Panc1 (cell line): ENCODE measurements around the gene BBX. TPM values are rescaled to one million over a fixed set of nuclear protein-coding genes. Genes with fewer than 3 reads are reported as not detected.

ENCODE experiments used
- ATAC-seq: fragments of 200-7000 bp; cut with Tn5 transposase; 2 replicates; pipeline ENCODE4 v1.9.1; 2020; ENCODE audit warnings: mild to moderate bottlenecking, moderate library complexity
- BruUV-seq: library from RNA; stranded (reverse); fragments of 400-500 nt; replicated peaks from 2 replicates; lab custom pipeline; 2021; lab: Mats Ljungman, UMichigan
- CTCF ChIA-PET: fragments of 300-600 bp; sonication (Branson Sonifier 250); formaldehyde crosslinking; loops from one replicate; lab custom pipeline; 2022; ENCODE audit warnings: antibody characterized with exemption; lab: Charles Lee
- POLR2A ChIA-PET: fragments of 300-600 bp; sonication (Branson Sonifier 250); formaldehyde crosslinking; loops from one replicate; lab custom pipeline; 2022; ENCODE audit warnings: antibody characterized with exemption; lab: Charles Lee
- DNase-seq: peaks from one replicate; pipeline ENCODE4 v3.0.0-alpha.2; 2010; ENCODE audit warnings: low read depth, low spot score
- H3K27ac ChIP-seq: 2 replicates; pipeline ENCODE4 v1.5.1; 2011; ENCODE audit warnings: mild to moderate bottlenecking, low read length, inconsistent platforms
- H3K27me3 ChIP-seq: fragments of 200-500 bp; sonication (Bioruptor generic); 2 replicates; pipeline ENCODE4 v1.6.0; 2014; ENCODE audit warnings: low read length, inconsistent platforms; ENCODE audit not compliant: control insufficient read depth, insufficient read depth
- H3K36me3 ChIP-seq: fragments of 200-500 bp; sonication (Bioruptor generic); 2 replicates; pipeline ENCODE4 v1.5.1; 2014; ENCODE audit warnings: inconsistent platforms, mild to moderate bottlenecking, low read length, moderate library complexity; ENCODE audit not compliant: control insufficient read depth, insufficient read depth
- H3K4me1 ChIP-seq: 2 replicates; pipeline ENCODE4 v1.5.1; 2011; ENCODE audit warnings: inconsistent platforms, mild to moderate bottlenecking, low read length, moderate library complexity; ENCODE audit not compliant: control insufficient read depth, insufficient read depth
- H3K4me3 ChIP-seq, 2 experiments: 2 replicates each; pipeline ENCODE4 v1.5.1; 2011 to 2012; ENCODE audit warnings: low read depth in 2 of 2, low read length in 2 of 2, mild to moderate bottlenecking in 2 of 2, inconsistent platforms in 1 of 2, moderate library complexity in 1 of 2
- H3K9me3 ChIP-seq: fragments of 200-500 bp; sonication (Bioruptor generic); 2 replicates; pipeline ENCODE4 v1.5.1; 2014; ENCODE audit warnings: low read depth, mild to moderate bottlenecking, inconsistent platforms, low read length, moderate library complexity; ENCODE audit not compliant: control insufficient read depth, insufficient read depth
- CTCF ChIP-seq: fragments of 450-650 bp; IDR thresholded peaks from 2 replicates; pipeline ENCODE4 v1.5.1; 2017; ENCODE audit warnings: mild to moderate bottlenecking
- POLR2AphosphoS5 ChIP-seq: IDR thresholded peaks from 2 replicates; pipeline ENCODE4 v1.6.1; 2012; ENCODE audit warnings: mild to moderate bottlenecking, low read depth, low read length, moderate library complexity
- REST ChIP-seq, 2 experiments: IDR thresholded peaks; 2 replicates each; pipeline ENCODE4 v1.6.1; 2011 to 2012; ENCODE audit warnings: low read depth in 2 of 2, control low read depth in 1 of 2, low read length in 1 of 2, mild to moderate bottlenecking in 1 of 2, moderate library complexity in 1 of 2; ENCODE audit not compliant: insufficient read depth in 1 of 2
- SIN3A ChIP-seq: IDR thresholded peaks from 2 replicates; pipeline ENCODE4 v1.6.1; 2012; ENCODE audit warnings: low read depth, mild to moderate bottlenecking, low read length, moderate library complexity, borderline replicate concordance; ENCODE audit not compliant: insufficient read depth
- TCF7L2 ChIP-seq: IDR thresholded peaks from 2 replicates; pipeline ENCODE4 v1.6.1; 2011; ENCODE audit warnings: mild to moderate bottlenecking, low read depth, low read length, inconsistent platforms
- in situ Hi-C: cut with HindIII; loops from 2 replicates; pipeline ENCODE4 v1.10.0; 2016; ENCODE audit warnings: low sequenced_read_pairs, low pct_unique_long_range_greater_than_20kb
- intact Hi-C: fragments of 100-400 bp; cut with micrococcal nuclease; formaldehyde crosslinking; loops from one replicate; pipeline ENCODE4 v1.10.0; 2022; ENCODE audit not compliant: unreplicated experiment
- total RNA-seq: library from RNA; stranded (reverse); gene quantifications from one replicate; pipeline ENCODE4 v1.2.1, GENCODE V29; 2021; ENCODE audit not compliant: unreplicated experiment

BBX gene
- total RNA-seq, 1 experiment from 2014 or later = 28.5 TPM

- Histone ChIP-seq H3K4me1 (no peaks in the 10 kb centered on the region), H3K9me3 (no peaks in the 10 kb centered on the region), H3K36me3 (no peaks in the 10 kb centered on the region), H3K27me3 (no peaks in the 10 kb centered on the region; the same call in 1 of the 2 replicates), H3K4me3 (no peak overlapping the region), H3K27ac (no peak overlapping the region)
- in situ Hi-C loops = no loop called here
- ATAC-seq = no peak
- ChIA-PET CTCF (no interaction called here), POLR2A (no interaction called here)
- no peak for DNase-seq
- TF ChIP-seq SIN3A (no peak), TCF7L2 (no peak), POLR2AphosphoS5 (no peak), CTCF (no peak), REST (IDR thresholded peaks at IDR 0.05; ENCODE audit: insufficient read depth in 1 of 2, low read depth in 2 of 2, low read length in 1 of 2) (no peak)
- intact Hi-C loops = no loop called here
- no TSS peak for BruUV-seq
These were observed 159.8 kb downstream of the BBX start for GRCh38 chr3:107682580-107682979.

GRCh38 chr3:107683447-107683846, 160.7 kb downstream of the BBX start:
- H3K27me3 ChIP-seq = no peaks in the 10 kb centered on the region; the same call in 1 of the 2 replicates
- H3K27ac ChIP-seq = no peak overlapping the region
- POLR2A ChIA-PET = no interaction called here
- H3K36me3 ChIP-seq = no peaks in the 10 kb centered on the region
- no TSS peak for BruUV-seq
- TF ChIP-seq TCF7L2 = no peak
- no peak for TF ChIP-seq SIN3A
- no peak for TF ChIP-seq POLR2AphosphoS5
- no peak for TF ChIP-seq CTCF
- TF ChIP-seq REST (IDR thresholded peaks at IDR 0.05; ENCODE audit: insufficient read depth in 1 of 2, low read depth in 2 of 2, low read length in 1 of 2) = no peak
- no peak overlapping the region for H3K4me3 ChIP-seq
- in situ Hi-C loops (no loop called here), intact Hi-C loops (no loop called here)
- H3K4me1 ChIP-seq = no peaks in the 10 kb centered on the region
- H3K9me3 ChIP-seq = no peaks in the 10 kb centered on the region
- DNase-seq = no peak
- CTCF ChIA-PET = interaction anchor here (0.6 kb wide), 1 partner anchor 9 kb away, joined by 4 read pairs; no protein-coding TSS in a partner anchor
- no peak for ATAC-seq
